DND-41 (cell line): Measurements from ENCODE around the gene ASIC3.

Source experiments
- CTCF ChIP-seq: IDR thresholded peaks from 2 replicates; pipeline ENCODE4 v1.5.1; 2012; ENCODE audit warnings: borderline replicate concordance, low read length, moderate library complexity, mild to moderate bottlenecking; ENCODE audit not compliant: poor library complexity, severe bottlenecking; ENCODE audit errors: extremely low read depth
- EZH2 ChIP-seq: IDR thresholded peaks from 3 replicates; pipeline ENCODE4 v1.6.1; 2012; ENCODE audit warnings: borderline replicate concordance, low read depth, mild to moderate bottlenecking, moderate library complexity, low read length, inconsistent platforms; ENCODE audit not compliant: severe bottlenecking

GRCh38 chr7:151083071-151083823, 34.9 kb downstream of the ASIC3 start, which contains the start of gene TMUB1:
- TF ChIP-seq CTCF (peak; percentile 9), EZH2 (no peak)
